ENCODE measurements around the gene C2orf81. TPM values are rescaled to one million over a fixed set of nuclear protein-coding genes. Genes with fewer than 3 reads are reported as not detected.

The C2orf81 gene
- polyA plus RNA-seq, 2 of the 4 experiments (the other 2 are of a cell fraction) = 0.88 to 2.0 TPM

- no peak for ATAC-seq
- H3K4me1 ChIP-seq = peaks cover 15% of the 10 kb centered on the region; the same call in 2 of the 3 replicates
- no peak overlapping the region for H3K4me2 ChIP-seq
- ChIA-PET CTCF (interaction anchor here (0.7 to 3.9 kb wide), 6 partner anchors 9 to 52 kb away, joined by 3 to 15 read pairs (median 3); no protein-coding TSS in a partner anchor), POLR2A (no interaction called here)
- no peak for FAIRE-seq
- no peak overlapping the region for H3K4me3 ChIP-seq
- DNase-seq (ENCODE audit: low read depth in 1 of 2, low spot score in 1 of 2) = no peak
- H3K27ac ChIP-seq = no peak overlapping the region
- H3K9me3 ChIP-seq = no peaks in the 10 kb centered on the region
- TF ChIP-seq MAZ (IDR thresholded peaks at IDR 0.05; ENCODE audit: borderline replicate concordance, low read depth, low read length) (no peak), JUN (IDR thresholded peaks at IDR 0.05) (no peak), RARB (CRISPR knock-in tag; IDR thresholded peaks at IDR 0.05) (no peak), GATA3 (IDR thresholded peaks at IDR 0.05; ENCODE audit: borderline replicate concordance) (no peak), NFE2L2 (conservative IDR thresholded peaks at IDR 0.05; ENCODE audit: low read length) (no peak), NR3C1 (IDR thresholded peaks at IDR 0.05) (no peak), KDM1A (IDR thresholded peaks at IDR 0.05; ENCODE audit: low read depth) (no peak), MAFK (IDR thresholded peaks at IDR 0.05; ENCODE audit: partially characterized antibody) (no peak)
- TF ChIP-seq, protein P1, sequence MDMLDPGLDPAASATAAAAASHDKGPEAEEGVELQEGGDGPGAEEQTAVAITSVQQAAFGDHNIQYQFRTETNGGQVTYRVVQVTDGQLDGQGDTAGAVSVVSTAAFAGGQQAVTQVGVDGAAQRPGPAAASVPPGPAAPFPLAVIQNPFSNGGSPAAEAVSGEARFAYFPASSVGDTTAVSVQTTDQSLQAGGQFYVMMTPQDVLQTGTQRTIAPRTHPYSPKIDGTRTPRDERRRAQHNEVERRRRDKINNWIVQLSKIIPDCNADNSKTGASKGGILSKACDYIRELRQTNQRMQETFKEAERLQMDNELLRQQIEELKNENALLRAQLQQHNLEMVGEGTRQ (IDR thresholded peaks at IDR 0.05) = no peak
- WGBS (ENCODE audit: missing lambda C conversion rate) = 98% methylated on average over 2 of the region's 2 CpGs
Measured at GRCh38 chr2:74375838-74376237, 45.6 kb downstream of the C2orf81 start.

DNA sequence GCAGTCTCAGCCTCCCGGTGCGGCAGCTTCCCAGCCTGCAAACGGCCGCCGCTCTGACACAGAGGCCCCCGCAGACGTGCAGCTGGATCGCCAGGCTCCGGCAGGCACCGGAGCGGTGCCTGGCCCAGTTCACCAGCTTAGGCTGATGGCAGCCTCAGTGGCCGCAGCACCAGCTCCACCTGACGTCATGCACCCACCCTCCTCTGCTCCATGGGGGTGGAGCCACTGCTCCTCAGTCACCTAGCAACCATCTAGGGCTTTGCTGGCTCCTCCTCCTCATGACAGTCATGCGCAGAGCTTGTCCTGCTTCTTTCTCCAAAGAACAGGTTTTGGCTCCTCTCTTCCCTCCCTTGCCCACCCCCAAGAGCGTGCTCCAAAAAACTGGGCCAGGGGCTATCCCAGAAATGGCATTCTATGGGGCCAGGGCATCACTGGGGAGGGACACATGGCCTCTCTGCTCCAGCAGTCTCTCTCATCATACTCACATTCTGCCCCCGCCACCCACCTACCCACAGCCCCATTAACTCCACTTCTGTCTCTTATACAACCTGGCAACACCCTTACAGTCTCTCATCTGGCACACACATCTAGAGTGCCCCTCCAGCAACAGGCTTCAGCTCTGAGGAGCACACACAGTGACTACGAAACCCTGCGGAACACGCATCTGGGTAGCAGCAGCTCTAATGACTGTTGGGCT is 46.8 kb downstream of the C2orf81 start:
- no peak overlapping the region for H3K4me2 ChIP-seq
- CTCF ChIA-PET = interaction anchor here (1.1 to 3.9 kb wide), 7 partner anchors 10 to 125 kb away, joined by 3 to 15 read pairs (median 3); no protein-coding TSS in a partner anchor
- whole genome bisulfite sequencing (ENCODE audit: missing lambda C conversion rate) = 93% methylated on average over 19 of the region's 19 CpGs
- ATAC-seq = peak in 1 of 2 experiments; percentile 64; a peak in 3 of 6 replicates
- DNase-seq (ENCODE audit: low read depth in 1 of 2, low spot score in 1 of 2) = peak in 1 of 2 experiments; percentile 7
- no peaks in the 10 kb centered on the region for H3K9me3 ChIP-seq
- H3K27ac ChIP-seq = no peak overlapping the region
- peaks cover 4% of the 10 kb centered on the region; the same call in 1 of the 3 replicates for H3K4me1 ChIP-seq
- TF ChIP-seq NFE2L2 (conservative IDR thresholded peaks at IDR 0.05; ENCODE audit: low read length) (no peak), PHF8 (IDR thresholded peaks at IDR 0.05; ENCODE audit: borderline replicate concordance, low read depth) (no peak), CHD4 (IDR thresholded peaks at IDR 0.05; ENCODE audit: borderline replicate concordance) (no peak), TP53 (CRISPR knock-in tag; IDR thresholded peaks at IDR 0.05) (no peak), RAD21 (conservative IDR thresholded peaks at IDR 0.05 in 1 of 2, IDR thresholded peaks at IDR 0.05 in 1 of 2) (no peak), RNF2 (IDR thresholded peaks at IDR 0.05; ENCODE audit: borderline replicate concordance, low read depth) (no peak), PBX3 (IDR thresholded peaks at IDR 0.05) (no peak), ESRRA (IDR thresholded peaks at IDR 0.05; ENCODE audit: borderline replicate concordance, low read length) (no peak), JUN (IDR thresholded peaks at IDR 0.05) (no peak)
- TF ChIP-seq, protein P2, sequence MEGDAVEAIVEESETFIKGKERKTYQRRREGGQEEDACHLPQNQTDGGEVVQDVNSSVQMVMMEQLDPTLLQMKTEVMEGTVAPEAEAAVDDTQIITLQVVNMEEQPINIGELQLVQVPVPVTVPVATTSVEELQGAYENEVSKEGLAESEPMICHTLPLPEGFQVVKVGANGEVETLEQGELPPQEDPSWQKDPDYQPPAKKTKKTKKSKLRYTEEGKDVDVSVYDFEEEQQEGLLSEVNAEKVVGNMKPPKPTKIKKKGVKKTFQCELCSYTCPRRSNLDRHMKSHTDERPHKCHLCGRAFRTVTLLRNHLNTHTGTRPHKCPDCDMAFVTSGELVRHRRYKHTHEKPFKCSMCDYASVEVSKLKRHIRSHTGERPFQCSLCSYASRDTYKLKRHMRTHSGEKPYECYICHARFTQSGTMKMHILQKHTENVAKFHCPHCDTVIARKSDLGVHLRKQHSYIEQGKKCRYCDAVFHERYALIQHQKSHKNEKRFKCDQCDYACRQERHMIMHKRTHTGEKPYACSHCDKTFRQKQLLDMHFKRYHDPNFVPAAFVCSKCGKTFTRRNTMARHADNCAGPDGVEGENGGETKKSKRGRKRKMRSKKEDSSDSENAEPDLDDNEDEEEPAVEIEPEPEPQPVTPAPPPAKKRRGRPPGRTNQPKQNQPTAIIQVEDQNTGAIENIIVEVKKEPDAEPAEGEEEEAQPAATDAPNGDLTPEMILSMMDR (IDR thresholded peaks at IDR 0.05) = no peak
- POLR2A ChIA-PET = no interaction called here
- FAIRE-seq = no peak
- no peak overlapping the region for H3K4me3 ChIP-seq

DNA sequence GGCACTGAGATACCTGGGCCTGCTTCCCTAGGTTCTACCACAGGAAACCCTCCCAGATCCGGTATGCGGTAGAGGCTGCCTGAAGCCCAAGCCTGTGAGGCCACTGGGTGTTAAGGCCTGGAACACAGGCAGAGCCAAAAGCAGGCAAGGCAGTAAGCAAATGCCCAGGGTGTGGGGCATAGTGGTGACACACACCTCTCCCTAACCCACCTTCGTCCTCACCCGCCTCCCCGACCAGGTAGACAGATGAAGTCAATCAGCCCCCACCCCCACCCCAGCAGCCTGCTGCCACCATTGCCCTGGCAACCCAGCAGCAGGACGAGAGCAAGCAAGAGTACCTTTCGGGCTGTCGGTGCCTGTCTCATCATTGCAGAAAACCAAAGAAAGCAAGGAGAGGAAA is 47.4 kb downstream of the C2orf81 start:
- POLR2A ChIA-PET = no interaction called here
- no peaks in the 10 kb centered on the region for H3K9me3 ChIP-seq
- CTCF ChIA-PET = interaction anchor here (1.3 to 3.9 kb wide), 3 partner anchors 18 to 124 kb away, joined by 3 to 15 read pairs (median 3); no protein-coding TSS in a partner anchor
- FAIRE-seq (no peak), ATAC-seq (no peak), DNase-seq (ENCODE audit: low read depth in 1 of 2, low spot score in 1 of 2) (no peak)
- H3K4me2 ChIP-seq = no peak overlapping the region
- H3K4me1 ChIP-seq = 0 out of 3 replicates have a peak, but pooled peaks cover 4% of the 10 kb centered on the region
- no peak overlapping the region for H3K27ac ChIP-seq
- no peak overlapping the region for H3K4me3 ChIP-seq
- WGBS (ENCODE audit: missing lambda C conversion rate) = 89% methylated on average over 8 of the region's 8 CpGs
- TF ChIP-seq NFE2L2 (conservative IDR thresholded peaks at IDR 0.05; ENCODE audit: low read length) (no peak), POLR2AphosphoS2 (conservative IDR thresholded peaks at IDR 0.05; ENCODE audit: low read length) (no peak), E2F6 (IDR thresholded peaks at IDR 0.05; ENCODE audit: borderline replicate concordance, low read depth) (no peak), CBX8 (IDR thresholded peaks at IDR 0.05) (no peak), MAZ (IDR thresholded peaks at IDR 0.05; ENCODE audit: borderline replicate concordance, low read depth, low read length) (no peak), FOSB (CRISPR knock-in tag; IDR thresholded peaks at IDR 0.05) (no peak), EHMT2 (IDR thresholded peaks at IDR 0.05; ENCODE audit: low read depth) (no peak), SREBF2 (IDR thresholded peaks at IDR 0.05) (no peak), KDM5A (IDR thresholded peaks at IDR 0.05) (no peak)
- TF ChIP-seq, protein P3, sequence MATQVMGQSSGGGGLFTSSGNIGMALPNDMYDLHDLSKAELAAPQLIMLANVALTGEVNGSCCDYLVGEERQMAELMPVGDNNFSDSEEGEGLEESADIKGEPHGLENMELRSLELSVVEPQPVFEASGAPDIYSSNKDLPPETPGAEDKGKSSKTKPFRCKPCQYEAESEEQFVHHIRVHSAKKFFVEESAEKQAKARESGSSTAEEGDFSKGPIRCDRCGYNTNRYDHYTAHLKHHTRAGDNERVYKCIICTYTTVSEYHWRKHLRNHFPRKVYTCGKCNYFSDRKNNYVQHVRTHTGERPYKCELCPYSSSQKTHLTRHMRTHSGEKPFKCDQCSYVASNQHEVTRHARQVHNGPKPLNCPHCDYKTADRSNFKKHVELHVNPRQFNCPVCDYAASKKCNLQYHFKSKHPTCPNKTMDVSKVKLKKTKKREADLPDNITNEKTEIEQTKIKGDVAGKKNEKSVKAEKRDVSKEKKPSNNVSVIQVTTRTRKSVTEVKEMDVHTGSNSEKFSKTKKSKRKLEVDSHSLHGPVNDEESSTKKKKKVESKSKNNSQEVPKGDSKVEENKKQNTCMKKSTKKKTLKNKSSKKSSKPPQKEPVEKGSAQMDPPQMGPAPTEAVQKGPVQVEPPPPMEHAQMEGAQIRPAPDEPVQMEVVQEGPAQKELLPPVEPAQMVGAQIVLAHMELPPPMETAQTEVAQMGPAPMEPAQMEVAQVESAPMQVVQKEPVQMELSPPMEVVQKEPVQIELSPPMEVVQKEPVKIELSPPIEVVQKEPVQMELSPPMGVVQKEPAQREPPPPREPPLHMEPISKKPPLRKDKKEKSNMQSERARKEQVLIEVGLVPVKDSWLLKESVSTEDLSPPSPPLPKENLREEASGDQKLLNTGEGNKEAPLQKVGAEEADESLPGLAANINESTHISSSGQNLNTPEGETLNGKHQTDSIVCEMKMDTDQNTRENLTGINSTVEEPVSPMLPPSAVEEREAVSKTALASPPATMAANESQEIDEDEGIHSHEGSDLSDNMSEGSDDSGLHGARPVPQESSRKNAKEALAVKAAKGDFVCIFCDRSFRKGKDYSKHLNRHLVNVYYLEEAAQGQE (IDR thresholded peaks at IDR 0.05) = no peak
